ENCODE data around the gene DCTPP1.
A peak's percentile ranks its signal among the peaks of the same experiment; 100 is the strongest.
"Not testable (repeated sequence)": the region's sequence is repeated elsewhere in the genome, so short reads cannot be mapped to it uniquely, and the experiment has no call there.

DCTPP1 gene

DNA sequence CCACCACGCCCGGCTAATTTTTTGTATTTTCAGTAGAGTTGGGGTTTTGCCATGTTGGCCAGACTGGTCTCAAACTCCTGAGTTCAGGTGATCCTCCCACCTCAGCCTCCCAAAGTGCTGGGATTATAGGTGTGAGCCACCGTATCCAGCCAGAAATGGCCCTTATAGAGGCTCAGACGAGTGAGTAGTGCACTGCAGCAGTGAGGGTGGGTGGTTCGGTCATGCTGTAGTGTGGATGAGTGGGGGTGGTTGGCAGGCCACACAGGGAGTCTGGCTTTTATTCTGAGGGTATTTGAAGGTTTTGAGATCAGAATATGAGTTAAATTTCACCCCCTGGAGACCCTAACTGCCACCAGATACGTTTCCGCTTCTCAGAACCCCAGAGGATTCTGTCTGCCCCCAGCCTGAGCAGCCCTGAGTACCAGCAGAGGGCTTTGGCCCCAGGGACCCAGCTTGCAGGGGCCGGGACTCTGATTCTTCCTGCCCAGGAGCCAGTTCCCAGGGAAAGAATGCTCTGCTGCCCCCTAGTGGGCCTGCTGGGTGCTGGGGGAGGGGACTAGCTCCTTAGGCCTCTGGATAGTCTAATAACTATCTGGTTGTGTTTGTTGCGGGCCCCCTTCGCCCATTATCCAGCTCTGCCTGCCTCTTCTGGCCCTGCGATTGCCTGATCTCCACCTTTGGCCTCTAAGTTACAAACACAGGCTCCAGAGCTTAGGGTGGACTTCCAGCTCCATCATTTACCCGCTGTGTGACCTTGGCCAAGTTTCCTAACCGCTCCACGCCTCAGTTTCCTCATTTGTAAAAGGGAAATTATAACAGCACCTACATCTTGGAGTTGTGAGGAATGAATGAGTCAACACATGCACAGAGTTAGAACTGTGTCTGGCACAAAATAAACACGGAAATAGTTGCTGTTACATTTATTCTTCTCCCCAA is 20.4 kb downstream of the DCTPP1 start:
- peak; percentile 93 for DNase-seq

DNA sequence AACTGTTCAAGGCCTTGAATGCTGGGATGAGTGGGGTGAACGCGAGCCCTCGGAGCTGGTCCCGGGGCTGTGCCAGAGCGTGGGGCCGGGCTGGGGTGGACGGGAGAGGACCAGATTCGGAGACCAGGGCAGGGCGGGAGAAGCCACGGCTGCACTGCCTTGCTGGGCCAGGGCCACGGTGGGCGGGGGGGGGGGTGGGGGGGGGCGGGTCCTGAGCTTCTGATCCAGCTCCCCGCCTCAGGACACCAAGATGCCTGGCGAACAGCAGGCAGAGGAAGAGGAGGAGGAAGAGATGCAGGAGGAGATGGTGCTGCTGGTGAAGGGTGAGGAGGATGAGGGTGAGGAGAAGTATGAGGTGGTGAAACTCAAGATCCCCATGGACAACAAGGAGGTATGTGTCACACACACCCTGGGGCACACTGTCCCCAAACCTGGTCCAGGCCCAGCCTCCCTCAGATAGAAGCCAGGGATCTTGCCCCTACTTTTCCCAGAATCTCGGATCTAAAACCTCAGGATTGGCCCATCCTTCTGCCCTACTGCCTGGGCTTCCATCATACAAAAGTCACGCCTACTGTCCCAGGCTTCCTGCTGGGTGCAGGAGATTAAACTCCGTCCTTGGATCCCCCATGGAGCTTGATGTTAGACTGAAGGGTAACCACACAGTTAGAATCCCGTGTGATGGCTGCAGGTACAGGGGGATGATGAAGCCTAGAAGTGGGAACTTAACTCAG is 21.9 kb downstream of the DCTPP1 start:
- no peak for DNase-seq

GRCh38 chr16:30407102-30407803 is 22.6 kb downstream of the DCTPP1 start, which contains the start of gene ZNF771:
Gene ZNF771, plus strand, starts transcription at chr16:30407606. Its CDS starts 448 bp downstream, at chr16:30408054.
- DNase-seq, result peak; percentile 94

DNA sequence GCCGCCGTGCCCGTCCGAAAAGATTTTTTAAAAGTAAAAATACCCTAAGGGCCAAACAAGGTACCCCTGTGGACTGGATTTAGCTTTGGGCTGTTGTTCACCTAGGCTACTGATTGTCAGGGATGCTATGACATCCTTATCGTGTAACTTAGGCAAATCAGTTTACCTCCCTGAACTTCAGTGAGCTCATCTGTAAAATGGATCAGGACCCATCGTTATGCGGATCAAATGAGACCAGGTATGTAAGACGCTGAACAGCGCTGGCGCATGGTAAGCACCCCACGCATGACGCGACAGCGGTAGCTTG is 23.1 kb downstream of the DCTPP1 start:
- no peak for DNase-seq

- no peak for DNase-seq
These were observed 27.9 kb downstream of the DCTPP1 start for GRCh38 chr16:30401768-30402425.

DNA sequence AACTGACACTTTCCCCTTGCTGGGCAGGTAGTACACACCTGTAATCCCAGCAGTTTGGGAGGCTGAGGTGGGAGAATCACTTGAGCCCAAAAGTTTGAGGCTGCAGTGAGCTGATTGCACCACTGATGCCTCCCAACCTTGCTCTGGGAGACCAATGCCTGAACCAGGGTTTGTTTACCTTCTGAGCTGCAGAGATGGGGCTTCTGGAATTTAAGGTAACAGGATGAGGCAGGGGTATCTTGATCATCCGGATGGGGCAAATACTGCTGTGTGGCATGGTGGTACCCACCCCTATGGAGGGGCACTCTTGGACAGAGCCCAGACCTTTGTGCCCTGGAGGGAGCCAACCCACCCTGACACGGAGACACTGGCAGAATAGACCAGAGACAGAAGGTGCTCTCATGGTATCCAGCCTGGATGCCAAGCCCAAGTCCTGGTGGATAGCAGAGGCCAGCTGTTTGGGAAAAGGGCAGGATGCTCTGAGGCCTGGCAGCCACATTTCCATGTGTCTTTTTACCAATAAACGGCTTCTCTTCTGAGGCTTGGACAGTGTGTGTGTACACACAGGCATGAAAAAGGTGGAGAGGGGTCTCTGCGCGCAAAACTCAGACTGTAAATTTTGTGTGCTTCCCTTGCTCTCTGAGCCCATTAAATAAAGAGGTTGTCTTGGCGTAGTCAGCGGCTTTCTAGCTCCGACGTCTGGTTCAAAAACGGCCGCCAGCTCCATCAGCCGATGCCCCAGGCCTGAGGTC is 30.2 kb downstream of the DCTPP1 start:
- no peak for DNase-seq

GRCh38 chr16:30398661-30399434 is 31.0 kb downstream of the DCTPP1 start:
- no peak for DNase-seq

DNA sequence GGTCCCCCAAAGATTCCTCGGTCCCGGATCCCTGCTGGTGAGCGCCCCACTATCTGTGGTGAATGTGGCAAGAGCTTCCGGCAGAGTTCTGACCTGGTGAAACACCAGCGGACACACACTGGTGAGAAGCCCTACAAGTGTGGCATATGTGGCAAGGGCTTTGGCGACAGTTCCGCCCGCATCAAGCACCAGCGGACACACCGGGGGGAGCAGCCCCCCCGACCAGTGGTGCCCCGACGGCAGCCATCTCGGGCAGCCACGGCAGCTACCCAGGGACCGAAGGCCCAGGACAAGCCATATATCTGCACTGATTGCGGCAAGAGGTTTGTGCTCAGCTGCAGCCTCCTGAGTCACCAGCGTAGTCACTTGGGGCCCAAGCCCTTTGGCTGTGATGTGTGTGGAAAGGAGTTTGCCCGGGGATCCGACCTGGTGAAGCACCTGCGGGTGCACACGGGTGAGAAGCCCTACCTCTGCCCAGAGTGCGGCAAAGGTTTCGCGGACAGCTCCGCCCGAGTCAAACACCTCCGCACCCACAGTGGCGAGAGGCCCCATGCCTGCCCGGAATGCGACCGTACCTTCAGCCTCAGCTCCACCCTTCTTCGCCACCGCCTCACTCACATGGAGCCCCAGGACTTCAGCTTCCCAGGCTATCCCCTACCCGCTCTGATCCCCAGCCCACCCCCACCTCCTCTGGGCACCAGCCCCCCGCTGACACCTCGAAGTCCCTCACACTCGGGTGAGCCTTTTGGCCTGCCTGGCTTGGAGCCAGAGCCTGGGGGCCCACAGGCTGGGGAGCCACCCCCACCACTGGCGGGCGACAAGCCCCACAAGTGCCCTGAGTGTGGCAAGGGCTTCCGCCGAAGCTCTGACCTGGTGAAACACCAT is 31.8 kb downstream of the DCTPP1 start:
- DNase-seq, result no peak

DNA sequence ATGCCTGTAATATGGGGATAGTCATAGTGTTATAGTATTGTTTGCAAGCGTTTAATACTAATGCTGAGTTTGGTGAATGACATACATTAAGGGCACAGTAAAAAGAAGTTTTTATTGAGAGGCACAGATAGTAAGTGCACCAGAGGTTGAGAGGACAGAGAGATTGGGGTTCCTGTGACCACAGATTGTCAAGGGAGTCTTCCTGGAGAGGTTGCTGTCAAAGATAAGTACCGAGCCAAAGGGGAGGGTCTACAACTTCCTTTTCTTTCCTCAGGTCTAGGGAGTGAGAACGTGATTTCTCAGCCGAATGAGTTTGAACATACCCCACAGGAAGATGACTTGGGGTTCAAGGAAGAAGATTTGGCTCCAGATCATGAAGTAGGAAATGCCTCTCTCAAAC is 32.8 kb downstream of the DCTPP1 start:
- no peak for DNase-seq

GRCh38 chr16:30396627-30397026 is 33.2 kb downstream of the DCTPP1 start:
- DNase-seq, result not testable (repeated sequence)

DNA sequence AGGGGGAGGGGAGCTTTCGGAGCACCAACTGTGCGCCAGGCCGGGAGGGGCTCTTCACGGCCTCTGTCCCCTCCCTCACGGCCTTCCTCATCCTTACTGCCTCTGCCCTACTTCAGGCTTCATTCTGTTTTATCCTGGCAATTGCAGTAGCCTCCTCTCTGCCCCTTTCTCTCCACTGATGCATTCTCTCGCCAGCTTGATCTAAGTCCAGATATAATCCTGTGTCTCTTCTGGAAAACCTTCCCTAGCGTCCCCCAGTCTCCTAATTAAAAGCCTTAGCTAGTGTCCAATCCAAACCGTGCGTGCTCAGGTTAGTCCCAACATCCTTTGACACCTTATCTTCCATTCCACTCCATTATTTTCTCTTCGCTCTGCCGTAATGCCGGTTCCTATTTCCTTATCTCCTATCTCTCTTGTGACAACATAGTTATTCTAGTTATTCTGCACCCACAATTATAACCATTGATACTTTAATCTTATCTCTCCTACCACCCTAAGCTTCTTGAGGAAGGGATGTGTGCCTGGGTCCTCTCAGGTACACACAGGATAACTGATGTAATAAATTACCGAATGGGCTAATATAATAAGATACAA is 33.7 kb downstream of the DCTPP1 start:
- DNase-seq, result no peak

DNA sequence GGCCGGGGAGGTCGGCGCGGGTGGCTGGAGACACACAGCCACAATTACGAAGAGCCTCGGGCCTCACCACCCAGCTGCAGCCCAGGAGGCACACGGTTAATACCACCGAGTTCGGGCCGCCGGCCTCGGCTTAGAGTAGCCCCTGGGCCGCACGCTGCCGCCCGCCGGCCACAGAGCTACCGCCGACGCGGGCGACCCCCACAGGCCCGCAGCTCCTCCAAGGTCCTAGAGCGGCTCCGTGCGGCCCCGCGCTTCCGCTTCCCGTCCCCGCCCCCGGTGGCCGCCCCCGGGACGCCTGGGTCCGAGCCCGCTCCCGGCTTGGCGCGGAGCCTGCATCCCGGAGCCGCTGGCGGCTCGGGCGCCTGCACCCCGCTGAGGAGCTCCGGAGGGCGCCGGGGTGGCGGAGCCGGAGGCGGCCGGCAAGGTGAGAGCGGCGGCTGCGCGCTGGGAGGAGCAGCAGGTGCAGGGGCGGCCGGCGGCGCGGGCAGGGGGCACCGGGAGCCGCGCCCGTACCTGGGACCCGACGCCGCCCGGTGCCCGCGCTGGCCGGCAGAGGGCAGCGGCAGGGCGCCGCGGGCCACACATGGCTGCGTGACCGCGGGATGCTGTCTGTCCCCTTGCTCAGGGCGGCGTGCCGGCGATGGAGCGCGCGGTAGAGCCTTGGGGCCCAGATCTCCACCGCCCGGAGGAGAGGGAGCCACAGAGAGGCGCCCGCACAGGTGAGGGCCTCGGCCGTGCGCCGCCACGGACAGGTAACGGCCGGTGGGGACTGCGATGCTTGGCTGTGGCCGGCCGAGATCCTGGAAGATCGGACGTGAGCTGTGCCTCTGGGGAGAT is 34.5 kb downstream of the DCTPP1 start, which contains the start of gene ZNF48:
Gene ZNF48 (plus strand): TSS at position 266 of the 837 bp plus-strand sequence. CDS start 375 bp downstream, at position 641.
- peak; percentile 62 for DNase-seq

DNA sequence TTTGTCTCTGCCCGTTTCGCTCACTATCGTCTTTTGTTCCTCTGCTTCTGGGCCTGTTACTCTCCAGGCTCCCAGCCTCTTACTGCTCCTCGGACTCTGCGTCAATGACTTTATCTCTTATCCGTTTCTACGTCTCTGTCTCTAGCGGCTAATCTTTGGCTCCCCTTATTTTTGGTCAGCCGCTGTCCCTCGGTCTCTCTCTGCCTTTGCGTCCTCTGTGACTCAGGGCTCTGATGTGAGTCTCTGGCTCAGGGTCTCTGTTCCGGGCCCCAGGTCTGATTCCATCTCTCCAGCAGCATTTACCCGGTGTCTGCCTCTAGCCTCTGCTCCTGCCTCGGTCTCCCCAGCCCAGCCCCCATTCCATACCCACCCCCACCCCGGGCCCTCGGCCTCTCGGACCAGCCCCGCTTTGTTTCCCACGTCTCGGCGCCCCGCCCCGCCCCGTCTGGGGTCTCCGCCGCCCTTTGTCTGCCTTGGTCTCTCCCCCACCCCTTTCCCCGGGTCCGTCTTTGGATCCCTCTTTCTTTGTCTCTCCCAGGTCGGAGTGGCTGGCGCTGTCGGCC is 35.2 kb downstream of the DCTPP1 start:
- DNase-seq, result no peak

DNA sequence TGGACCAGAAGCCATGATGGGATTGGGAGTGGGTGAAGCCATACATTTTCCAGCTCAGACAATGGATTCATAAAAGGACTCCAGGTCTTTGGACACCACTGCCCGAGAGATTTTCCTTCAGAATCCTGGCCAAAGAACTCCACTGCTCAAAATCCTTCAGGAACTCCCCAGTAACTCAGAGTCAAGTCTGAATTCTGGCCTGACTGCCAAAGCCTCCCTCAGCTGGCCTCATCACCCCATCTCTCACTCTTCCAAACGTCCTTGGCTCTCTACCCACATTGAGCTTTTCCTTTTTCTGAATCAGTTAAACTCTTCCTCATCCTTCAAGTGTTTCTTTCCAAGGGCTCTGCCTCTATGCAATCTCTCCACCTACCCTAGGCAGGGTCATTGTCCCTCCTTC is 46.3 kb downstream of the DCTPP1 start:
- DNase-seq, result no peak

GRCh38 chr16:30382111-30382881 is 47.5 kb downstream of the DCTPP1 start, which contains the start of gene SEPTIN1:
Gene SEPTIN1, minus strand, starts transcription at chr16:30382561. Its CDS starts 19 bp downstream, at chr16:30382542.
- peak; percentile 80 for DNase-seq

DNA sequence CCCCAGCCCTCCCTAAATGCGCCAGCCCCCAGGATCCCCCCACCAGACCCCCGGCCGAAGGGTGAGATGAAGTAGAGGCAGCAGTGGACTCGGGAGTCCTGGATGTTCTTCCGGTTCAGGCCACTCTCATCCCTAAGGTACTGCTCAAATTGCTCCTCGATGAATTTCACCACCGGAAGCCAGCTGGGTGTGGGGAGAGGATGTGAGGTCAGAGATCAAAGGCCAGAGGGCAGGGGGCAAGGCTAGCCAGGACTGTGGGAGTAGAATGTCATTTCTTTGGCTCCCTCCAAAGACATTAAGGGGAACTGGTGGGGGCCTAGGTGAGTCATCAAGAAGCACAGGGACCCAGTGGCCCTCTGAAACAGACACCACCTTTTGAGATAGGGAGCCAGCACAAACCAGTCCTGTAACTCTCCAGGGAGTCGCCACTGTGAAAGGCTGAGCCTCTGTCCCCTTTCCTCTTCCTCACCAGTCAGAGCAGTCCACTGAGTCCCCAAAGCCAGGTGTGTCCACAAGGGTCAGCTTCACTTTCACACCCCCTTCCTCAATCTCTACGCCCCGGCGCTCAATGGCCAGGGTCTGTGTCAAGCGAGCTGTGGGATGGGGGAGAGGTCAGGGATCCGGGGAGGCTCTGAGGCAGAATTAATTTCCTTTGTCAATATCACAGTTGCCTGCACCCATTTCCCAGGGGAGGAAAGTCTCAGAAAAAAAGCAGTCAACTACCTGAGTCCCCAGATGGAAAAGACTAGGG is 48.4 kb downstream of the DCTPP1 start:
- peak; percentile 37 for DNase-seq

DNA sequence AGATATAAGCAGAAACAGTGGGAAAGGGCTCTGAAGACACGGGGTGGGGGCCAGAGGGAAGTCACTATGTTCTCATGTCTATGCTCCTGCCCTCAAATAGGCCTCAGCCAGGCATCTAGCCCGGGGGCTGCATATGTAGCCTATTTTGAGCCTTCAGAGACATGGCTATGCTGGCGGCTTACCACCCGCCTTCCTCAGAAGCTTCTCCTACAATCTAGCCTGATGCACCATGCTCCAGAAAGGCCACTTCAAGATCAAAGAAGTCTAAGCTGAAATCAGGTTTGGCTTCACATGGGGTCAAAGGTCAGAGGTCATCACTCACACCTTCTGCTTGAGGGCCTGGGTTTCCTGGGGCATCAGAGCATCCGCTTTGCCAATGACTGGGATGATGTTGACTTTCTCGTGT is 49.0 kb downstream of the DCTPP1 start:
- DNase-seq, result no peak

All from activated naive CD4-positive, alpha-beta T cell treated with Interleukin-2 at 50 U/mL for 16 hours (primary cell).